NT2/D1 (cell line): ENCODE data around the gene STK17B.

Experiments used
- DNase-seq: peaks from one replicate; pipeline ENCODE4 v3.0.0-alpha.2; 2011; ENCODE audit warnings: low read depth, low spot score
- H3K27me3 ChIP-seq: 2 replicates; pipeline ENCODE4 v1.6.0; 2011; ENCODE audit warnings: mild to moderate bottlenecking; ENCODE audit not compliant: insufficient read length, insufficient read depth
- H3K36me3 ChIP-seq: 2 replicates; pipeline ENCODE4 v1.6.1; 2011; ENCODE audit warnings: mild to moderate bottlenecking, low read length, mixed read lengths; ENCODE audit not compliant: insufficient read depth, insufficient read length
- H3K4me1 ChIP-seq: 2 replicates; pipeline ENCODE4 v1.5.1; 2011; ENCODE audit not compliant: insufficient read depth, insufficient read length
- H3K4me3 ChIP-seq: 2 replicates; pipeline ENCODE4 v1.5.1; 2011; ENCODE audit warnings: low read depth; ENCODE audit not compliant: insufficient read length
- H3K9ac ChIP-seq: 2 replicates; pipeline ENCODE4 v1.6.0; 2011; ENCODE audit warnings: low read depth; ENCODE audit not compliant: insufficient read length
- H3K9me3 ChIP-seq: 2 replicates; pipeline ENCODE4 v1.5.1; 2011; ENCODE audit warnings: mild to moderate bottlenecking, low read length; ENCODE audit not compliant: insufficient read depth
- SUZ12 ChIP-seq: IDR thresholded peaks from 2 replicates; pipeline ENCODE4 v1.6.1; 2011; ENCODE audit not compliant: insufficient read length, insufficient read depth; ENCODE audit errors: extremely low read depth
- YY1 ChIP-seq: IDR thresholded peaks from 2 replicates; pipeline ENCODE4 v1.6.1; 2011; ENCODE audit not compliant: insufficient read length, insufficient read depth
- ZNF274 ChIP-seq: IDR thresholded peaks from 2 replicates; pipeline ENCODE4 v1.6.1; 2011; ENCODE audit warnings: mild to moderate bottlenecking, low read depth, low read length

The STK17B gene

DNA sequence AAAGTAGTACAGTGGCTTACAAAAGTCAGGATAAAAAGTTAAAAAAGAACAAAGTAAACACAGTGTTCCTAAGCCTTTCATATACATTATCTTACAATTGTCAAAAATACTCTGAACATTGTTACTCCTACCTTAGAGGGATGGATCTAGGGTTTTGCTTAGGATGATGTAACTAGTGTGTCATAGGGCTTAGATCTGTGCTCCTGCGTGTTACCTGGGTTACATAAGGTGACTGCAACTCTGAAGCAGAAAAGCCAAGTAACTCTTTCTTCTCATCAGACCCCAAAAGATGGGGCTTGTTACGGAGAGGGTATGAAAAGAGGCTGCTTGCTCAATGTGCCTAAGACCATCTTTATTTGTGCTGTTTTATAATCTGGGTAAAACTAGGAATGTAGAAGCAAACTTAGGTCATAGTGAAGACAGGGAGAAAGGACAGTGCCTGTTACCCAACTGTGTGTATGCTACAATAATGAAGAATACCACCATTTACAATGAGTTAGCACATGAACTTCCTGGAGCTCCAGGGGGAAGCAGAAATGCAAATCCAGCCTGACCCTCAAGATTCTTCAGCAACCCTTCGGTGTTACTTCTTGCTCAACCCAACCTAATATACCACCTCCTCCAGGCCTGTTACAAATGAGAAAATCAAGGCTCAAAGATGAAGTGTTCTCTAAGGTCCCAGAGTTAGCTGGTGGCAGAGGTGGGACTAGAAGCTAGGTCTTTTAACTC is 42.0 kb upstream of the STK17B start:
- no peaks in the 10 kb centered on the region for H3K36me3 ChIP-seq
- no peak overlapping the region for H3K9ac ChIP-seq
- H3K9me3 ChIP-seq, result no peaks in the 10 kb centered on the region
- H3K27me3 ChIP-seq, result no peaks in the 10 kb centered on the region
- no peak for DNase-seq
- H3K4me3 ChIP-seq, result no peak overlapping the region
- TF ChIP-seq ZNF274 (no peak), SUZ12 (no peak), YY1 (no peak)
- H3K4me1 ChIP-seq, result no peaks in the 10 kb centered on the region

GRCh38 chr2:196208915-196209314 is 37.5 kb upstream of the STK17B start:
- DNase-seq, result no peak
- no peaks in the 10 kb centered on the region for H3K4me1 ChIP-seq

GRCh38 chr2:196206804-196207203 is 35.4 kb upstream of the STK17B start:
- Histone ChIP-seq H3K9ac (no peak overlapping the region), H3K36me3 (no peaks in the 10 kb centered on the region), H3K27me3 (no peaks in the 10 kb centered on the region), H3K4me1 (no peaks in the 10 kb centered on the region), H3K4me3 (no peak overlapping the region), H3K9me3 (no peaks in the 10 kb centered on the region)
- DNase-seq, result no peak
- no peak for TF ChIP-seq YY1
- no peak for TF ChIP-seq ZNF274
- TF ChIP-seq SUZ12, result no peak

More at GRCh38 chr2:196208915-196209314, 37.5 kb upstream of the STK17B start:
- Histone ChIP-seq H3K27me3 (no peaks in the 10 kb centered on the region), H3K9me3 (no peaks in the 10 kb centered on the region), H3K36me3 (no peaks in the 10 kb centered on the region), H3K4me3 (no peak overlapping the region), H3K9ac (no peak overlapping the region)
- TF ChIP-seq SUZ12 (no peak), YY1 (no peak), ZNF274 (no peak)

GRCh38 chr2:196205881-196206435 is 34.6 kb upstream of the STK17B start:
- no peaks in the 10 kb centered on the region for H3K9me3 ChIP-seq
- TF ChIP-seq SUZ12 (no peak), YY1 (no peak), ZNF274 (no peak)
- H3K27me3 ChIP-seq, result no peaks in the 10 kb centered on the region
- no peak overlapping the region for H3K9ac ChIP-seq
- no peaks in the 10 kb centered on the region for H3K4me1 ChIP-seq
- no peak overlapping the region for H3K4me3 ChIP-seq
- H3K36me3 ChIP-seq, result no peaks in the 10 kb centered on the region
- no peak for DNase-seq

- Histone ChIP-seq H3K27me3 (no peaks in the 10 kb centered on the region), H3K9ac (no peak overlapping the region), H3K9me3 (no peaks in the 10 kb centered on the region), H3K4me3 (no peak overlapping the region), H3K36me3 (no peaks in the 10 kb centered on the region), H3K4me1 (no peaks in the 10 kb centered on the region)
- TF ChIP-seq ZNF274, result no peak
- no peak for TF ChIP-seq YY1
- TF ChIP-seq SUZ12, result no peak
- no peak for DNase-seq
Observed at GRCh38 chr2:196205011-196205766, 33.8 kb upstream of the STK17B start.

- no peak for TF ChIP-seq ZNF274
- TF ChIP-seq YY1, result no peak
- no peak for TF ChIP-seq SUZ12
- Histone ChIP-seq H3K36me3 (no peaks in the 10 kb centered on the region), H3K9me3 (no peaks in the 10 kb centered on the region), H3K27me3 (no peaks in the 10 kb centered on the region), H3K9ac (no peak overlapping the region), H3K4me3 (no peak overlapping the region), H3K4me1 (no peaks in the 10 kb centered on the region)
- DNase-seq, result no peak
Observed at GRCh38 chr2:196201229-196202009, 30.0 kb upstream of the STK17B start.

GRCh38 chr2:196200557-196200956 is 29.2 kb upstream of the STK17B start:
- H3K9me3 ChIP-seq, result no peaks in the 10 kb centered on the region
- no peak for DNase-seq
- no peak overlapping the region for H3K4me3 ChIP-seq
- H3K4me1 ChIP-seq, result no peaks in the 10 kb centered on the region
- H3K27me3 ChIP-seq, result no peaks in the 10 kb centered on the region
- TF ChIP-seq SUZ12, result no peak
- no peak for TF ChIP-seq ZNF274
- no peak for TF ChIP-seq YY1
- no peak overlapping the region for H3K9ac ChIP-seq
- H3K36me3 ChIP-seq, result no peaks in the 10 kb centered on the region
